HG03457 (cell line): ENCODE results near the gene MYL7.

Experiments
- ATAC-seq: cut with Tn5 transposase; IDR thresholded peaks from one replicate; pipeline ENCODE4 v1.9.1; 2021; ENCODE audit warnings: moderate number of reproducible peaks; ENCODE audit not compliant: unreplicated experiment

The MYL7 gene

GRCh38 chr7:44150966-44151941 is 10.1 kb upstream of the MYL7 start:
- no peak for ATAC-seq

- no peak for ATAC-seq
Measured at GRCh38 chr7:44150466-44150832, 9.3 kb upstream of the MYL7 start.

- ATAC-seq = no peak
Measured at GRCh38 chr7:44149571-44150465, 8.7 kb upstream of the MYL7 start.

- no peak for ATAC-seq
Measured at GRCh38 chr7:44148961-44149536, 7.9 kb upstream of the MYL7 start.

GRCh38 chr7:44148166-44148565 is 7.0 kb upstream of the MYL7 start:
- no peak for ATAC-seq

GRCh38 chr7:44147026-44147991 is 6.2 kb upstream of the MYL7 start:
- ATAC-seq = no peak

GRCh38 chr7:44145969-44146911 is 5.1 kb upstream of the MYL7 start:
- no peak for ATAC-seq

GRCh38 chr7:44145479-44145968 is 4.4 kb upstream of the MYL7 start:
- ATAC-seq = no peak

- ATAC-seq = no peak
Measured at GRCh38 chr7:44144968-44145478, 3.9 kb upstream of the MYL7 start.

- no peak for ATAC-seq
Measured at GRCh38 chr7:44144426-44144967, 3.4 kb upstream of the MYL7 start.

GRCh38 chr7:44143646-44144250 is 2.6 kb upstream of the MYL7 start:
- ATAC-seq = no peak

- ATAC-seq = no peak
Measured at GRCh38 chr7:44142028-44142427, 896 bp upstream of the MYL7 start.

GRCh38 chr7:44140341-44140740 is 791 bp downstream of the MYL7 start:
- no peak for ATAC-seq

- no peak for ATAC-seq
Measured at GRCh38 chr7:44139311-44140010, 1.7 kb downstream of the MYL7 start.

GRCh38 chr7:44138698-44139097 is 2.4 kb downstream of the MYL7 start:
- ATAC-seq = no peak

- ATAC-seq = no peak
Measured at GRCh38 chr7:44136731-44137130, 4.4 kb downstream of the MYL7 start.

- no peak for ATAC-seq
Measured at GRCh38 chr7:44134943-44135628, 6.0 kb downstream of the MYL7 start.
